DOHH2 (cell line): ENCODE data around the gene TNFRSF9.

Source experiments
- CTCF ChIP-seq: fragments of 200-600 bp; sonication (generic); IDR thresholded peaks from one replicate; pipeline ENCODE4 v1.5.1; 2014; ENCODE audit warnings: antibody characterized with exemption, mild to moderate bottlenecking, low read depth, low read length; ENCODE audit not compliant: poor library complexity, severe bottlenecking
- EZH2phosphoT487 ChIP-seq: fragments of 200-600 bp; sonication (generic); IDR thresholded peaks from 2 replicates; pipeline ENCODE4 v1.6.1; 2017; ENCODE audit warnings: borderline replicate concordance, mild to moderate bottlenecking, antibody characterized with exemption, low read length, moderate library complexity, mixed read lengths

- TF ChIP-seq CTCF (no peak), EZH2phosphoT487 (no peak)
Observed at GRCh38 chr1:7871136-7871535, 69.5 kb downstream of the TNFRSF9 start.
